Hepatic stellate cell (primary cell): ENCODE results near the gene THOC6.

ENCODE experiments used
- DNase-seq: peaks from one replicate; pipeline ENCODE4 v3.0.0; 2011; ENCODE audit warnings: low spot score

The THOC6 gene

GRCh38 chr16:2991566-2992261 is 32.1 kb upstream of the THOC6 start:
- DNase-seq = no peak

- no peak for DNase-seq
Observed at GRCh38 chr16:2992383-2993081, 31.3 kb upstream of the THOC6 start.

DNA sequence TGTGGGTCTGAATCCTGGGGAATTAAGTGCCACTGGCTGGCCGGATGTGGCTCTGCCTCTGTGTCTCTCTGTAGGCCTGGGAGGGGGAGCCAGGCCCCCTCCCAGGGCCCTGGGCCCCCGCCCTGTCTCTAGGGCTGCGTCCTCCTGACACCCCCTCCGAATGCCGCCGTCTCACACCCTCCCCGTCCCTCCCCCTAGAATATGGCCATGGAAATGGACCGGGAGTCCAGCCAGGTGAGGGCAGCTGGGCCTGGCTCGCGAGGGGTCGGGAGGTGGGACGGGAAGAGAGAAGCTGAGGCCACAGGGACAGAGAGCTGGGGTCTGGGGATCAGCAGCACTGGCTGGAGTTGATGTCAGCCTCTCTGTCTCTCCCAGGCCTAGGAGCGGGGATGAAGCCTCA is 27.5 kb upstream of the THOC6 start:
- DNase-seq = no peak

DNA sequence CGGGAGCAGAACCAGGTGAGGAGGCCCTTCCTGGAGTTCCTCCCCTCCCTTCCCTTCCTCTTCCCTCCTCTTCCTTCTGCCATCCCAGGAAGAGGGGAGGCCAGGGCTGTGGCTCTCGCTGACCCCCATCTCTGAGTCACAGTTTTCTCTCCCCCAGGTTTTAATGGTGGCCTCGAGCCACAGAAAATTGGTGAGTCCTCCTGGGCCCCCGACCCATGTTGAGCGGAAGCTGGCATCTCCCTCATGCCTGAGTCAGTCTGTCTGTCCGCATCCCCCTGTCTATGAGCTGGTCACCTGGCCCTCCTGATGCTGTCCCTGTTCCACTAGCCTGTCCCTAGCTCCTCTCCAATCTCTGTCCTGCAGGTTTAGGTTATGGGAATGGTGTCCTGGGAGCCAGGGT is 23.9 kb upstream of the THOC6 start:
- no peak for DNase-seq

- DNase-seq = no peak
Observed at GRCh38 chr16:3000540-3000939, 23.3 kb upstream of the THOC6 start.

- DNase-seq = no peak
Observed at GRCh38 chr16:3001316-3001715, 22.5 kb upstream of the THOC6 start.

GRCh38 chr16:3003582-3004270 is 20.1 kb upstream of the THOC6 start:
- DNase-seq = peak; percentile 99

DNA sequence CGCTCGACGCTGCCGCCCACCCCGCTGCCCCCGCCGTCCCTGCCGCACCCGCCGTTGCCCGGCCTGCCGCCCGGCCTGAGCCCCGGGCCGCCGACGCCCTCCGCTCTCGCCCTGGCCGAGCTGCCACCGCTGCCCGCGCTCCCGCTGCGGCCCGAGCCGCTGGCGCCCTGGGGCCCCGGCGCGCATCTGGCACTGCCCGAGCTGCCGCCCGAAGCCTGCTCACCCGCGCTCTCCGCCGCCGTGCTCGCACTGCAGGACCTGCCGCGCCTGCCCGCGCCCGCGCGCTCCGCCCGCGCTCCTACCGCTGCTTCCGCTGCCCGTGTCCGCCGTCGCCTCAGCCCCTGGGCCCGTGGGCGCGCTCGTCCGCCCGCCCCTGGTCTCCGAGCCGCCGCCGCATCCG is 19.5 kb upstream of the THOC6 start:
- no peak for DNase-seq

DNA sequence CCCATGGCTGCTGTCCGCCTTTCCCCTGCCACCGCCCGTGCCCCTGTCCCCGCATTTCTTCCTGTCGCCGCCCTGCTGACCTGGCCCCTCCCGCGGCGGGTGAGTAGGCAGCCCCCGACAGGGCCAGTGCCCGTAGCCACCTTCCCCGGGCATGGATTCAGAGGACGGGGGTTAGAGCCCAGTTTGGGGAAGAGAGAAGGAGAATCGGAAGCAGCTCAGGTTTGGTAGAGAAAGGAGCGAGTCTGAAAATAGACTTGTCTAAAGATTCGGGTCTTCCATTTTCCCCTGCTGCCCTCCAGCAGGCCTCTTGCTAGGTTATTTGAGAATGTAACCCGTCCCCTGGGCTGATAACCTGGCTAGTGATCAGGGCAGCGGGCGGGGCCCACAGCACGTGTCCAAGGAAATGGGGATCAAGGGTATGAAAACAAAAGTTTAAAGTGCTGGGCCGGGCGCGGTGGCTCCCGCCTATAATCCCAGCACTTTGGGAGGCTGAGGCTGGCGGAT is 19.0 kb upstream of the THOC6 start:
- no peak for DNase-seq

DNA sequence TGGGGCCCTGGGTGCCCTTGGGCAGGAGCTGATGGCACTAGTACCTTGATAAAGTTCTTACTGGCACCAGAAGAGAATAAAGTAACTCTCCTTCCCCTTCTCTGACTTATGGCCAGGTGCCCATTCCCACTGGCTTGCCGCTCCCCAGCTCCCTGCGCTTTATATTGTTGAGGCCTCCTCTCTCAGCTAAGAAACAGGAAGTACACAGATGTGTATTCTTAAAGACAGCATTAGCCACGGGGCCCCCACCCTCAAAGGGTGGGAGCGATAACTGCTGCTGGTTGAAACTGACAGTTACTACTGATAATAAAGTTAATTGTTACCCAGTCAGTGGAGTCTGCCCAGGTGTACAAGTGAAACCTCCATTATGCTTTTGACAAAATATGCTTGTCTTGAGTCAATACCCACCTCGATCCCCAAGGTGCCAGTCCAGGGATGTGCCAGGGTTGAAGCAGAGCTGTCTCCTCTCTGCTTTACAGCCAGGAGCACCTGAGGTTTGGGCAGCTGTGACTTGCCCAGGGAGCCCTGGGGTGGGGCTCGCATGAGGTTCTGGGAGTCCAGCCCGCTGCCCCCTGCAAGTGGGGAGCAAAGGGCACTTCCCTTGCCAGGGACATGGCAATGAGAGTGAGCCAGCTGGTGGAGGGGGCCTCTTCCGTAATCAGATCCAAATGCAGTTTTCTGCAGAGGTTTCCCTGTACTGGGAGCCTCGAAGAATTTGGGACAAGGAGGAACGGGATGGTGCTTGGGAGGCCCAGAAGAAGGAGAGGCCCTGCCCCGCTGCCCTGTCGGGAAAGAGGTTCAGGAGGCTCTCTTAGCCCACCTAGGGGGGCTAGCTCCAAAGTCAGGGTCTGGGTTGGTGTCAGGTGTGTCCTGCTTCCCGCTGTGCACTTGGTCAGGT is 16.5 kb upstream of the THOC6 start:
- no peak for DNase-seq

- DNase-seq = no peak
Observed at GRCh38 chr16:3007957-3008689, 15.7 kb upstream of the THOC6 start.

GRCh38 chr16:3008690-3009037 is 15.2 kb upstream of the THOC6 start:
- DNase-seq = no peak

GRCh38 chr16:3009568-3010390 is 14.1 kb upstream of the THOC6 start:
- no peak for DNase-seq

DNA sequence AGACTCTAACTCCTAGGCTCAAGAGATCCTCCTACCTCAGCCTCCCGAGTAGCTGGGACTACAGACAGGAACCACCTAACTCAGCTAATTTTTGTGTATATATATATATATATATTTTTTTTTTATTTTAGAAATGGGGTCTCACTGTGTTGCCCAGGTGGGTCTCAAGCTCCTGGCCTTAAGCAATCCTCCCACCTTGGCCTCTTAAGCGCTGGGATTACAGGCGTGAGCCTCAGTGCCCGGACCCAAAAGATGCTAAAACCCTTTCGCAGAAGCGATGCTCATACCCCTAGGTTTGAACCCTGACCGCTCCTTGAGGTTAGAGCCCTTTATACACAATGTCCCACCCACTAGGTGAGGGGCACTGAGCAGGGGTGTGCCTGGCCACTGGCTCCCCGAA is 13.3 kb upstream of the THOC6 start:
- no peak for DNase-seq

DNA sequence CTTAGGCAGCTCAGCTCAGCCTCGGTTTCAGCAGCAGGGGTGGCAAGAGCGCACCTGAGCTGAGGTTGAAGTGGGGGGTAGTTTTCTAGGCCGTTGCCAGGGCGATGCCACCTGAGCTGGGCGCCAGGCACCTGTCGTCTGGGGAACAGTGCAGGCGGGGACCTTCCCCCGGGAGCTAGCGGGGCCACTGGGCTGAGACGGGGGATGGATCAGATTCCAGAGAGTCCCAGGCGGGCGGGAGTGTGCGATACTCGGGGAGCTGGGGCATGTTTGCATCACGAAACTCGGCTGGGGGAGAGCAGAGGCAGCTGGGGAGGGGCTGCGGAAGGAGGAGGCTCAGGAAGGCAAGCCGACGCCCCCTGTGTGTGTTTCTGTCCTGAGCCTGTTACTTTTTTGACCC is 11.6 kb upstream of the THOC6 start:
- DNase-seq = no peak

DNA sequence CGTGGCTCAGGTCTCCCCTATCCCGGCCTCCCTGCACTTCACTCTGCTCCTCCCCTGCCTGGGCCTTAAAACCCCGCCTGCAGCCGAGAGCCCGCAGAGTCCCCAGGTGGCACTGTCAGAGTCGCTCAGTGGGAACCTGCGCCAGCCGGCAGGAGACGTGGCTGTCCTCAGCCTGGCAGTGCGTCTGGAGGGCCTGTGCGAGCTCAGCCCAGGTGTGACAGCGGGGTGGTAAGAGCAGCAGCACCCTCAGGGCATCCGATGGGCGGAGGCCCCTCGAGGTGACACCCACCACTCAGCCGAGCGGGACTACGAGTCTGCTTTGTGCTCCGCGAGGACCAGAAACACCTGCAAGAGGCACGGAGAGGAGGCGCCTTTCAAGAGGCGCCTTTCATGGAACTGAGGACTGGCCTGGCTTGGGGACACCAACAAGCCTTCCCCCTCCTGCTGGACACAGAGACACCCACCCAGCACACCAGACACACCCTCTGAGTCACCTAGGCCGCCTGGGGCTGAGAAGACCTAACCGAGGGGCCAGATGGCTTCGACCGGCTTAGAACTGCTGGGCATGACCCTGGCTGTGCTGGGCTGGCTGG is 10.9 kb upstream of the THOC6 start, which contains the start of gene CLDN9:
Gene CLDN9, plus strand, starts transcription at position 96 of the 593 bp plus-strand sequence. Its CDS starts 440 bp downstream, at position 536.
- DNase-seq = no peak

DNA sequence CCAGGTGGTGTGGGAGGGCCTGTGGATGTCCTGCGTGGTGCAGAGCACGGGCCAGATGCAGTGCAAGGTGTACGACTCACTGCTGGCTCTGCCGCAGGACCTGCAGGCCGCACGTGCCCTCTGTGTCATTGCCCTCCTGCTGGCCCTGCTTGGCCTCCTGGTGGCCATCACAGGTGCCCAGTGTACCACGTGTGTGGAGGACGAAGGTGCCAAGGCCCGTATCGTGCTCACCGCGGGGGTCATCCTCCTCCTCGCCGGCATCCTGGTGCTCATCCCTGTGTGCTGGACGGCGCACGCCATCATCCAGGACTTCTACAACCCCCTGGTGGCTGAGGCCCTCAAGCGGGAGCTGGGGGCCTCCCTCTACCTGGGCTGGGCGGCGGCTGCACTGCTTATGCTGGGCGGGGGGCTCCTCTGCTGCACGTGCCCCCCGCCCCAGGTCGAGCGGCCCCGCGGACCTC is 10.3 kb upstream of the THOC6 start:
- no peak for DNase-seq

DNA sequence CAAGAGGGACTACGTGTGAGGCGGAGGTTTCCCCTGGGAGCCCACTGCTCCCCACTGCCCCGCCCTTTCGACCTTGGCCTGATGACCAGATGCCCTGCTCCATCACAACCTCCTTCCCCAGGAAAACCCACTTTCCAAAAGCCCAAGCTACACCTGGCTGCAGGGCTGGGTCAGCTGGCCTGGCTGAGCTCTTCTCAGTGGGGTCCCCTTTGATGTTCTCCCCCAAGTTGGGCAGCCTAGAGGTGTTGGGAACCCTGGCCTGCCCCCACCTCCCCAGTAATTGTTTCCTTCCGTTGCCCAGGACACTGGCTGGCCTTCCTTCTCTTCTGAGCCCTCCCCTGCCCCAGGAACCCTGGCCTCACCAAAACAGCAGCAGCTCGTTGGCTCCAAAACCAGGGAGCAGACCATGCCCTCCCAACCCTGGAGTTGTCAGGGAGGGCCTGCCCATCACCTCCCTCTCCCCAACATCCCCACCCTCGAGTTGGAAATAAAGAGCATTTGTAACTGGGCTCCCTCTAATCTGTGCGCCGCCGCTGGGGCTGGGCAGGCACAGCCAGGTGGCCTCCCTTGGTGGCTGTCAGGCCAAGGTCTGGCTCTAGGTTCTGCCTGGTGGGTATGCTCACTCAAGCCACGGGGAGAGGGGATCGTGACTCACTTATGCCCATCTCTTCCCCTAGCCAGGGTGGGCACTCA is 9.7 kb upstream of the THOC6 start:
- DNase-seq = no peak

DNA sequence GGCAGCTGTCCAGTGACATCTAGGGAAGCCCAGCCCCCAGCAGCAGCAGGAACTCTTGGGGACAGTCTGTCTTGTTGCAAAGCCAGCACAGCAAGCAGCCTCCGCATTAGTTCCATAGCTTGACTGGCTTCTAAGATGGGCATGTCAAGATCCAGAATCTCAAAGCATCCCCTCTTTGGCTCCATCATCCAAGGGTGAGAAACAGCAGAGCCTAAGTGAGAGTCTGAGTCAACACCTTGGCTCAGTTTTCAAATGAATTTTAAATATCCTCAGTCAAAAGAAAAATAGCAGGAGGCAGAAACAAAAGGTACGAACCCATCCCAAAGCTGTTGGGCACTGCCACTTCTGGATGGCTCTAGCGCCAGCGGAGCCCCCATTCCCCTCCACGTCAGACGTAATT is 8.9 kb upstream of the THOC6 start:
- no peak for DNase-seq
